Fibroblast of mammary gland (primary cell): ENCODE results near the gene MAP2K6.
A peak's percentile ranks its signal among the peaks of the same experiment; 100 is the strongest.

ENCODE experiments used
- DNase-seq: peaks from one replicate; pipeline ENCODE4 v3.0.0-alpha.2; 2010; ENCODE audit warnings: low read depth
- H3K4me3 ChIP-seq: 2 replicates; pipeline ENCODE4 v1.5.1; 2011; ENCODE audit warnings: low read depth, mild to moderate bottlenecking, low read length, moderate library complexity; ENCODE audit not compliant: control insufficient read depth
- TF ChIP-seq, protein P1 (sequence below): conservative IDR thresholded peaks from 2 replicates; pipeline ENCODE4 v1.5.1; 2011; ENCODE audit warnings: low read depth, low read length, inconsistent platforms; ENCODE audit not compliant: control insufficient read depth, insufficient read depth

The MAP2K6 gene

DNA sequence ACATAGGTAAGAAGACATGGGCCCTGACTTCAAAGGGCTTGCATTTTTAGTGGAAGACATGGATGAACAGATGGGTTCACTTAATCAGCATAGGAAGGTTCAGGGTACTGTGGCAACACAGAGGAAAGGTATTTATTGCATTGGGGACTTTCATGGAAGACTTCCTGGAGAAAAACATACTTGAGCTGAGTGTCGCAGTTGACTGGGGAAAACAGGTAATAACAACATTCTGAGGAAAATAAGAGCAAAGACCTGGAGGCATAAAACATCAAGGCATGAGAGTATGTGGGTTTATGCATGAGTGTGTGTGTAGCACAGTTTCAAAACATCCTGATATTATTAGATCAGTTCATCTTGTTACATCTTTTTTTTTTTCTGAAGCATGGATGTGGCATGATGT is 82.7 kb downstream of the MAP2K6 start:
- TF ChIP-seq, protein P1, sequence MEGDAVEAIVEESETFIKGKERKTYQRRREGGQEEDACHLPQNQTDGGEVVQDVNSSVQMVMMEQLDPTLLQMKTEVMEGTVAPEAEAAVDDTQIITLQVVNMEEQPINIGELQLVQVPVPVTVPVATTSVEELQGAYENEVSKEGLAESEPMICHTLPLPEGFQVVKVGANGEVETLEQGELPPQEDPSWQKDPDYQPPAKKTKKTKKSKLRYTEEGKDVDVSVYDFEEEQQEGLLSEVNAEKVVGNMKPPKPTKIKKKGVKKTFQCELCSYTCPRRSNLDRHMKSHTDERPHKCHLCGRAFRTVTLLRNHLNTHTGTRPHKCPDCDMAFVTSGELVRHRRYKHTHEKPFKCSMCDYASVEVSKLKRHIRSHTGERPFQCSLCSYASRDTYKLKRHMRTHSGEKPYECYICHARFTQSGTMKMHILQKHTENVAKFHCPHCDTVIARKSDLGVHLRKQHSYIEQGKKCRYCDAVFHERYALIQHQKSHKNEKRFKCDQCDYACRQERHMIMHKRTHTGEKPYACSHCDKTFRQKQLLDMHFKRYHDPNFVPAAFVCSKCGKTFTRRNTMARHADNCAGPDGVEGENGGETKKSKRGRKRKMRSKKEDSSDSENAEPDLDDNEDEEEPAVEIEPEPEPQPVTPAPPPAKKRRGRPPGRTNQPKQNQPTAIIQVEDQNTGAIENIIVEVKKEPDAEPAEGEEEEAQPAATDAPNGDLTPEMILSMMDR, result no peak
- DNase-seq, result no peak
- H3K4me3 ChIP-seq, result no peak overlapping the region

- TF ChIP-seq, protein P1, result no peak
- H3K4me3 ChIP-seq, result no peak overlapping the region
- DNase-seq, result no peak
These were observed 84.8 kb downstream of the MAP2K6 start for GRCh38 chr17:69499318-69499717.

DNA sequence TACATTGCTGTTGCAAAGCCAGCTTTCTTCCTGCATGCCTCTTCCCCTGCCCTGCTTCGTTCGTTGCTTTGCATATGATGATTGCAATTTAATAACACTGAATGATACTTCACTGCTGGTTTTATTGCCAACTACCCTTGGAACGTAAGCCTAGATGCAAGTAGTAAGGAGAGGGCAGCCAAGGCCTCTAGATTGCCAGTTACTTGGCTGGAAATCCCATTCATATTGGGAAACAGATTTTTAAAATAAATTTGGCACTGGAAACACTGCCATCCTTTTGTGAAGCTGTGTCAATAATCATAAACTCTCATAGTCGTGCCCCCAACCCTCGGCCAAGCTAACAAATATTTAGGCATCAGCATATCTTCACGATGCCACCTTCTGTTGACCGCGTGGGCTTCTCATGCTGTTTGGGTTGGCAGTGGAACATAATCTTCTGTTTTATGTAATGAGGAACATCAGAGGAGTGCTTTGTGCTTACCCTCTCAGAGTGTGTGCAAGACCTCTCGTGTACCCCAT is 86.5 kb downstream of the MAP2K6 start:
- no peak overlapping the region for H3K4me3 ChIP-seq
- no peak for DNase-seq
- TF ChIP-seq, protein P1, result no peak

- no peak overlapping the region for H3K4me3 ChIP-seq
- DNase-seq, result peak; percentile 77
- TF ChIP-seq, protein P1, result no peak
These were observed 87.3 kb downstream of the MAP2K6 start for GRCh38 chr17:69501591-69502468.

- TF ChIP-seq, protein P1, result no peak
- no peak overlapping the region for H3K4me3 ChIP-seq
- no peak for DNase-seq
These were observed 89.2 kb downstream of the MAP2K6 start for GRCh38 chr17:69503711-69504110.

DNA sequence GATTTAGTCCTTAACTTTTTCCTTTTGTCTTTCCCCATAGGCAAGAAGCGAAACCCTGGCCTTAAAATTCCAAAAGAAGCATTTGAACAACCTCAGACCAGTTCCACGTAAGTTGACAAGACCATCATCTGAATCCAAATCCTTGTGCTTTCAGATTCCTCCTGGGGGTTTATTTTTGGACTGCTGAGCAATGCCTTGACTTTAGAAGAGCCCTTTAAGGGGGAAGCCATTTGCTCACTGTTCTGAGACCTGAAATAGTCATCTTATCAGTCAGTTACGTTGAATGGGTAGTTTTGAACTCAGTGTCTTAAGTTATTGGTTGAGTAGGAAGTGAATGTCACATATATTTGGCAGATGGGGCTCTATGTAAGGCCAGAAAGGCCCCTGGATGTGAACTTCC is 91.2 kb downstream of the MAP2K6 start:
- TF ChIP-seq, protein P1, result no peak

More for the DNA sequence above, 91.2 kb downstream of the MAP2K6 start:
- DNase-seq, result no peak
- H3K4me3 ChIP-seq, result no peak overlapping the region
